H1 (cell line): ENCODE data around the gene ADGRB2. TPM values are rescaled to one million over a fixed set of nuclear protein-coding genes. Genes with fewer than 3 reads are reported as not detected.
A peak's percentile ranks its signal among the peaks of the same experiment; 100 is the strongest.

Experiments
- CTCF ChIA-PET: fragments of 300-600 bp; sonication (Branson Sonifier 250); formaldehyde crosslinking; loops from one replicate; lab custom pipeline; 2021; ENCODE audit not compliant: partially characterized antibody; lab: Charles Lee
- POLR2A ChIA-PET: fragments of 300-600 bp; sonication (Branson Sonifier 250); formaldehyde crosslinking; loops from one replicate; lab custom pipeline; 2021; ENCODE audit warnings: inconsistent platforms; ENCODE audit not compliant: partially characterized antibody; lab: Charles Lee
- DNase-seq, 2 experiments: peaks; one replicate each; pipeline versions ENCODE4 v3.0.0 to v3.0.0-alpha.2; 2010 to 2022; ENCODE audit warnings: low spot score in 2 of 2, low read depth in 1 of 2, mixed read lengths in 1 of 2
- FAIRE-seq: peaks from 2 replicates; lab custom pipeline; 2011; peaks lifted over from hg19 to GRCh38; lab: Jason Lieb, UNC
- H2AFZ ChIP-seq: 2 replicates; pipeline ENCODE4 v1.8.1; 2012; ENCODE audit warnings: low read length, inconsistent platforms
- H2AK5ac ChIP-seq: 2 replicates; pipeline ENCODE4 v1.6.1; 2013; ENCODE audit warnings: low read depth, low read length
- H2BK120ac ChIP-seq: replicated peaks from 2 replicates; pipeline ENCODE3; 2013; ENCODE audit warnings: low read depth, low read length, inconsistent platforms
- H2BK12ac ChIP-seq: 2 replicates; pipeline ENCODE4 v1.6.1; 2013; ENCODE audit warnings: low read depth, low read length
- H2BK15ac ChIP-seq: 2 replicates; pipeline ENCODE4 v1.6.1; 2013; ENCODE audit warnings: low read length
- H2BK20ac ChIP-seq: 2 replicates; pipeline ENCODE4 v1.6.1; 2013; ENCODE audit warnings: low read length
- H2BK5ac ChIP-seq: 2 replicates; pipeline ENCODE4 v1.6.1; 2013; ENCODE audit warnings: low read depth, low read length
- H3K14ac ChIP-seq: 2 replicates; pipeline ENCODE4 v1.6.1; 2013; ENCODE audit warnings: inconsistent platforms; ENCODE audit not compliant: insufficient read length
- H3K18ac ChIP-seq: 2 replicates; pipeline ENCODE4 v1.6.1; 2013; ENCODE audit warnings: low read length; ENCODE audit errors: extremely low read depth
- H3K23ac ChIP-seq: 2 replicates; pipeline ENCODE4 v1.6.1; 2013; ENCODE audit warnings: inconsistent platforms; ENCODE audit not compliant: insufficient read length
- H3K23me2 ChIP-seq: 2 replicates; pipeline ENCODE4 v1.6.1; 2013; ENCODE audit warnings: low read depth, low read length
- H3K27ac ChIP-seq: 2 replicates; pipeline ENCODE4 v1.6.1; 2011; ENCODE audit warnings: low read depth, low read length, inconsistent platforms
- H3K27me3 ChIP-seq, 4 experiments: replicated peaks in 1 of 4; 1 replicate in 1 of 4; 2 replicates in 3 of 4; pipeline versions ENCODE4 v1.6.1 to v1.8.1; 2011 to 2013; ENCODE audit warnings: low read length in 3 of 4, mild to moderate bottlenecking in 3 of 4, inconsistent platforms in 2 of 4, mixed read lengths in 2 of 4, moderate library complexity in 1 of 4; ENCODE audit not compliant: control insufficient read depth in 3 of 4, insufficient read depth in 3 of 4; ENCODE audit errors: extremely low read depth in 1 of 4
- H3K36me3 ChIP-seq, 4 experiments: 2 replicates each; pipeline versions ENCODE4 v1.6.1 to v1.8.1; 2011 to 2013; ENCODE audit warnings: mild to moderate bottlenecking in 4 of 4, low read length in 3 of 4, moderate library complexity in 2 of 4, control low read depth in 1 of 4, inconsistent platforms in 1 of 4; ENCODE audit not compliant: insufficient read depth in 4 of 4, control insufficient read depth in 2 of 4
- H3K4ac ChIP-seq: replicated peaks from 2 replicates; pipeline ENCODE3; 2013; ENCODE audit warnings: low read length, low read depth, mixed read lengths, inconsistent platforms; ENCODE audit not compliant: insufficient read length
- H3K4me1 ChIP-seq, 4 experiments: replicated peaks in 1 of 4; 1 replicate in 1 of 4; 2 replicates in 3 of 4; pipeline versions ENCODE4 v1.6.1 to v1.8.1; 2011 to 2013; ENCODE audit warnings: low read length in 3 of 4, inconsistent platforms in 2 of 4, mixed read lengths in 1 of 4; ENCODE audit not compliant: insufficient read depth in 4 of 4, control insufficient read depth in 3 of 4
- H3K4me2 ChIP-seq, 2 experiments: 2 replicates each; pipeline versions ENCODE4 v1.6.1 to v1.8.1; 2011 to 2013; ENCODE audit warnings: low read depth in 2 of 2, low read length in 2 of 2, control low read depth in 1 of 2, inconsistent platforms in 1 of 2, mild to moderate bottlenecking in 1 of 2; ENCODE audit not compliant: insufficient read depth in 1 of 2
- H3K4me3 ChIP-seq, 4 experiments: fragments of 200-600, 300-600 bp in 1 of 4; sonication (generic), shearing (Covaris generic), sonication (Bioruptor Twin) in 1 of 4; 2 replicates each; pipeline versions ENCODE4 v1.5.1 to v1.8.1; 2011 to 2016; ENCODE audit warnings: low read length in 4 of 4, low read depth in 3 of 4, control low read depth in 2 of 4, inconsistent platforms in 2 of 4, mild to moderate bottlenecking in 2 of 4, mixed read lengths in 1 of 4, moderate library complexity in 1 of 4; ENCODE audit not compliant: insufficient read depth in 2 of 4; ENCODE audit errors: extremely low read depth in 1 of 4
- H3K56ac ChIP-seq: replicated peaks from 2 replicates; pipeline ENCODE3; 2013; ENCODE audit warnings: low read depth, mild to moderate bottlenecking, mixed read lengths, low read length, inconsistent platforms; ENCODE audit not compliant: insufficient read length
- H3K79me1 ChIP-seq: 2 replicates; pipeline ENCODE4 v1.6.1; 2013; ENCODE audit warnings: low read depth, low read length, control low read depth
- H3K79me2 ChIP-seq, 2 experiments: 2 replicates each; pipeline versions ENCODE4 v1.6.1 to v1.8.1; 2012 to 2013; ENCODE audit warnings: low read length in 2 of 2, mild to moderate bottlenecking in 2 of 2, inconsistent platforms in 1 of 2; ENCODE audit not compliant: insufficient read depth in 2 of 2, control insufficient read depth in 1 of 2
- H3K9ac ChIP-seq, 4 experiments: replicated peaks in 1 of 4; 1 replicate in 1 of 4; 2 replicates in 3 of 4; pipeline versions ENCODE4 v1.6.1 to v1.8.1; 2011 to 2013; ENCODE audit warnings: low read depth in 3 of 4, low read length in 3 of 4, control low read depth in 2 of 4, mild to moderate bottlenecking in 2 of 4, moderate library complexity in 2 of 4, inconsistent platforms in 1 of 4; ENCODE audit errors: extremely low read depth in 1 of 4
- H3K9me3 ChIP-seq, 2 experiments: 2 replicates each; pipeline versions ENCODE4 v1.6.1 to v1.8.1; 2012 to 2013; ENCODE audit warnings: mild to moderate bottlenecking in 2 of 2, moderate library complexity in 2 of 2, control low read depth in 1 of 2, inconsistent platforms in 1 of 2, low read depth in 1 of 2, low read length in 1 of 2, mixed read lengths in 1 of 2; ENCODE audit not compliant: insufficient read depth in 2 of 2
- H4K20me1 ChIP-seq, 2 experiments: replicated peaks in 1 of 2; 2 replicates each; pipeline versions ENCODE3 to v1.8.1; 2011 to 2013; ENCODE audit warnings: inconsistent platforms in 2 of 2, low read length in 2 of 2, mild to moderate bottlenecking in 1 of 2; ENCODE audit not compliant: insufficient read depth in 2 of 2, control insufficient read depth in 1 of 2
- H4K5ac ChIP-seq: 2 replicates; pipeline ENCODE4 v1.6.1; 2013; ENCODE audit warnings: low read length, low read depth, mixed read lengths, inconsistent platforms; ENCODE audit not compliant: insufficient read length
- H4K8ac ChIP-seq: 2 replicates; pipeline ENCODE4 v1.8.0; 2013; ENCODE audit warnings: mild to moderate bottlenecking, moderate library complexity, low read length, inconsistent platforms; ENCODE audit not compliant: insufficient read depth; ENCODE audit errors: extremely low read depth
- H4K91ac ChIP-seq: replicated peaks from 2 replicates; pipeline ENCODE3; 2013; ENCODE audit warnings: low read length, mixed read lengths, inconsistent platforms; ENCODE audit not compliant: insufficient read length
- CHD1 ChIP-seq: IDR thresholded peaks from 2 replicates; pipeline ENCODE4 v1.6.1; 2012; ENCODE audit warnings: low read depth, low read length, improper control_type of control experiment
- FOSL1 ChIP-seq: IDR thresholded peaks from 2 replicates; pipeline ENCODE4 v1.6.1; 2011; ENCODE audit warnings: mild to moderate bottlenecking, low read depth, low read length, moderate library complexity; ENCODE audit not compliant: insufficient read depth
- GABPA ChIP-seq: IDR thresholded peaks from 2 replicates; pipeline ENCODE4 v1.6.1; 2011; ENCODE audit warnings: mild to moderate bottlenecking, low read length, moderate library complexity, borderline replicate concordance; ENCODE audit not compliant: insufficient read depth
- POLR2AphosphoS5 ChIP-seq: IDR thresholded peaks from 2 replicates; pipeline ENCODE4 v1.6.1; 2011; ENCODE audit warnings: low read depth, low read length
- TAF1 ChIP-seq: IDR thresholded peaks from 2 replicates; pipeline ENCODE4 v1.6.1; 2011; ENCODE audit warnings: mild to moderate bottlenecking, low read depth, low read length
- WGBS, 2 experiments: shearing (Covaris generic) in 1 of 2; methylation state at CpG; one replicate each; pipeline versions ENCODE4 v1.1.6 to v1.1.7; 2013 to 2015; ENCODE audit warnings: low lambda C conversion rate in 2 of 2, mixed read lengths in 2 of 2, inconsistent platforms in 1 of 2, low coverage in 1 of 2, missing lambda C conversion rate in 1 of 2; ENCODE audit not compliant: insufficient replicate concordance in 2 of 2, insufficient coverage in 1 of 2, insufficient read length in 1 of 2; ENCODE audit errors: extremely low coverage in 1 of 2, missing lambda C conversion rate in 1 of 2; 5-methylcytosine and 5-hydroxymethylcytosine counted together
- polyA plus RNA-seq, 7 experiments: library from polyadenylated mRNA; depleted of rRNA in 3 of 7; stranded (reverse) in 5 of 7; unstranded in 2 of 7; fragments of >200 nt in 5 of 7; fragments of 200-250 nt in 2 of 7; gene quantifications; 1 replicate in 5 of 7; 2 replicates in 1 of 7; 4 replicates in 1 of 7; pipeline versions ENCODE4 v1.2.1 to v1.2.3, GENCODE V29; 2011 to 2013; ENCODE audit warnings: missing spikeins in 2 of 7, mixed read lengths in 2 of 7
- total RNA-seq: library from RNA; stranded (reverse); fragmentation: NEBNext Ultra II Directional; extraction: Animal tissue kit (Norgen Biotek cat#: 25700); gene quantifications from 2 replicates; pipeline ENCODE4 v1.2.1, GENCODE V29; 2021

The ADGRB2 gene
- total and polyA plus RNA-seq, 2 of the 8 experiments (the other 6 are each of a cell fraction or from before 2014, with no cell fraction given), result 15.6 to 26.2 TPM

- no peak overlapping the region for H3K23ac ChIP-seq
- H2BK20ac ChIP-seq, result no peak overlapping the region
- H3K56ac ChIP-seq, result no peak overlapping the region
- H2BK15ac ChIP-seq, result no peak overlapping the region
- no peaks in the 10 kb centered on the region; a peak in 1 of 7 replicates for H3K27me3 ChIP-seq
- H3K4me3 ChIP-seq, result no peak overlapping the region
- H4K8ac ChIP-seq, result no peak overlapping the region
- H3K9ac ChIP-seq, result no peak overlapping the region
- H2BK12ac ChIP-seq, result 0 out of 2 replicates have a peak overlapping the region, but pooled peaks have one; percentile 3
- POLR2A ChIA-PET, result no interaction called here
- H2BK120ac ChIP-seq, result no peak overlapping the region
- peaks cover 11% of the 10 kb centered on the region for H3K23me2 ChIP-seq
- H3K4me1 ChIP-seq, result peaks cover 0 to 3% (median under 1%) of the 10 kb centered on the region in 4 experiments; a peak in 3 of 7 replicates
- no peaks in the 10 kb centered on the region; the same call in 1 of the 2 replicates for H3K79me1 ChIP-seq
- no peak overlapping the region for H4K91ac ChIP-seq
- 85% methylated on average over 4 of the region's 4 CpGs; no CpG with 5 or more reads in 1 of the 2 experiments for WGBS, 2 experiments
- no peak for FAIRE-seq
- H3K27ac ChIP-seq, result no peak overlapping the region
- H4K5ac ChIP-seq, result no peak overlapping the region
- H2BK5ac ChIP-seq, result no peak overlapping the region
- no peak overlapping the region; the same call in 1 of the 2 replicates for H2AK5ac ChIP-seq
- CTCF ChIA-PET, result interaction anchor here (0.7 to 11.5 kb wide), 8 partner anchors 10 to 247 kb away, joined by 3 to 181 read pairs (median 28); partner anchors contain the start of gene COL16A1
- DNase-seq, result no peak
- H3K79me2 ChIP-seq, result no peaks in the 10 kb centered on the region
- H2AFZ ChIP-seq, result no peak overlapping the region
- no peak overlapping the region for H3K4me2 ChIP-seq
- H3K9me3 ChIP-seq, result no peaks in the 10 kb centered on the region
- peaks cover 0 to 2% of the 10 kb centered on the region in 2 experiments for H4K20me1 ChIP-seq
- no peaks in the 10 kb centered on the region for H3K36me3 ChIP-seq
- no peak for TF ChIP-seq FOSL1
- no peak for TF ChIP-seq CHD1
- TF ChIP-seq GABPA, result no peak
- TF ChIP-seq POLR2AphosphoS5, result no peak
- TF ChIP-seq TAF1, result no peak
- TF ChIP-seq, all 59 proteins: peak for 0
- Histone ChIP-seq H3K4ac (no peak overlapping the region), H3K18ac (no peak overlapping the region), H3K14ac (no peak overlapping the region)
These were observed 45.7 kb downstream of the ADGRB2 start for GRCh38 chr1:31718327-31718897.
